ENCODE data around the gene ANKEF1. TPM values are rescaled to one million over a fixed set of nuclear protein-coding genes. Genes with fewer than 3 reads are reported as not detected.

The ANKEF1 gene
- polyA plus RNA-seq, 6 donors from 2014 or later = 1.2 to 6.0 (median 3.6) TPM

- peaks cover 8 to 17% (median 9%) of the 10 kb centered on the region in 3 donors for H3K4me1 Mint-ChIP-seq
- H3K4me3 Mint-ChIP-seq = no peak overlapping the region
- DNase-seq = no peak
- peaks cover 41 to 59% (median 53%) of the 10 kb centered on the region in 3 donors for H3K27me3 Mint-ChIP-seq
- peaks cover 0 to 2% (median 0%) of the 10 kb centered on the region in 7 donors for H3K9me3 Mint-ChIP-seq
- no peak for ATAC-seq (ENCODE audit: low read depth in 2 of 2)
- no peaks in the 10 kb centered on the region for H3K36me3 Mint-ChIP-seq
- H3K27ac Mint-ChIP-seq = no peak overlapping the region
Measured at GRCh38 chr20:10076126-10077080, 41.6 kb downstream of the ANKEF1 start.

DNA sequence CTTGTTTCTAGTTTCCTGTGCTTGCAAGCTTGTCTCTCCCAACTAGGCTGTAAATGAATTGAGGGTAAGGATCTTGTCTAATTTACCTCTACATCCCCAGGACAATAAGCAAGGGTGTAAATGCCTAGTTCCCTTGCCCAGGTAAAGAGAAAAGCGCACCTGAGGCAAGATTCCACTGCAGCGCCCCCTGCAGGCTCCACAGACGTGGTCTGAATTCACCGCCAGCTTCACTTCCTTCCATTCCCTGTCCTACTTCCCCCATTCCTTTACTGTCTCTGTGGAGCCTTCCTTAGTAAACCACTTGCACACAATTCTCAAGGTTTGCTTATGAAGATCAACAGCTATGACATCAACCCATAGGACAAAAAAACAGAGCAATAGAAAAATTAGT, 42.3 kb downstream of the ANKEF1 start:
- no peak for DNase-seq

GRCh38 chr20:10077886-10078285, 43.1 kb downstream of the ANKEF1 start:
- H3K27ac Mint-ChIP-seq = no peak overlapping the region
- no peak overlapping the region for H3K4me3 Mint-ChIP-seq
- peaks cover 0 to 2% (median 0%) of the 10 kb centered on the region in 7 donors for H3K9me3 Mint-ChIP-seq
- ATAC-seq (ENCODE audit: low read depth in 2 of 2) (no peak), DNase-seq (no peak)
- peaks cover 8 to 17% (median 9%) of the 10 kb centered on the region in 3 donors for H3K4me1 Mint-ChIP-seq
- no peaks in the 10 kb centered on the region for H3K36me3 Mint-ChIP-seq
- H3K27me3 Mint-ChIP-seq = peaks cover 41 to 55% (median 51%) of the 10 kb centered on the region in 3 donors

More for the DNA sequence above, 42.3 kb downstream of the ANKEF1 start:
- no peak overlapping the region for H3K27ac Mint-ChIP-seq
- H3K27me3 Mint-ChIP-seq = peaks cover 41 to 59% (median 53%) of the 10 kb centered on the region in 3 donors
- ATAC-seq (ENCODE audit: low read depth in 2 of 2) = no peak
- no peak overlapping the region for H3K4me3 Mint-ChIP-seq
- no peaks in the 10 kb centered on the region for H3K36me3 Mint-ChIP-seq
- H3K9me3 Mint-ChIP-seq = peaks cover 0 to 2% (median 0%) of the 10 kb centered on the region in 7 donors
- peaks cover 8 to 17% (median 9%) of the 10 kb centered on the region in 3 donors for H3K4me1 Mint-ChIP-seq

GRCh38 chr20:10078403-10078802, 43.6 kb downstream of the ANKEF1 start:
- no peak for DNase-seq
- H3K4me1 Mint-ChIP-seq = peaks cover 8 to 17% (median 9%) of the 10 kb centered on the region in 3 donors
- no peak overlapping the region for H3K4me3 Mint-ChIP-seq
- H3K27me3 Mint-ChIP-seq = peaks cover 41 to 55% (median 50%) of the 10 kb centered on the region in 3 donors
- peaks cover 0 to 2% (median 0%) of the 10 kb centered on the region in 7 donors for H3K9me3 Mint-ChIP-seq
- no peak for ATAC-seq (ENCODE audit: low read depth in 2 of 2)
- H3K36me3 Mint-ChIP-seq = no peaks in the 10 kb centered on the region
- H3K27ac Mint-ChIP-seq = no peak overlapping the region

- H3K4me3 Mint-ChIP-seq = no peak overlapping the region
- no peak for ATAC-seq (ENCODE audit: low read depth in 2 of 2)
- H3K27me3 Mint-ChIP-seq = peaks cover 34 to 47% (median 42%) of the 10 kb centered on the region in 3 donors
- peaks cover under 1 to 9% (median 1%) of the 10 kb centered on the region in 3 donors for H3K4me1 Mint-ChIP-seq
- no peak overlapping the region for H3K27ac Mint-ChIP-seq
- H3K9me3 Mint-ChIP-seq = peaks cover 0 to 2% (median 0%) of the 10 kb centered on the region in 7 donors
- H3K36me3 Mint-ChIP-seq = no peaks in the 10 kb centered on the region
- no peak for DNase-seq
Measured at GRCh38 chr20:10079964-10080363, 45.2 kb downstream of the ANKEF1 start.

GRCh38 chr20:10080574-10080973, 45.8 kb downstream of the ANKEF1 start:
- Mint-ChIP-seq H3K27ac (peak overlapping the region in 1 of 6 donors; percentile 24), H3K4me1 (peaks cover 0 to 9% (median 0%) of the 10 kb centered on the region in 3 donors), H3K27me3 (peaks cover 32 to 42% (median 36%) of the 10 kb centered on the region in 3 donors), H3K9me3 (peaks cover 0 to 2% (median 0%) of the 10 kb centered on the region in 7 donors), H3K36me3 (no peaks in the 10 kb centered on the region), H3K4me3 (no peak overlapping the region)
- ATAC-seq (ENCODE audit: low read depth in 2 of 2) (no peak), DNase-seq (no peak)

DNA sequence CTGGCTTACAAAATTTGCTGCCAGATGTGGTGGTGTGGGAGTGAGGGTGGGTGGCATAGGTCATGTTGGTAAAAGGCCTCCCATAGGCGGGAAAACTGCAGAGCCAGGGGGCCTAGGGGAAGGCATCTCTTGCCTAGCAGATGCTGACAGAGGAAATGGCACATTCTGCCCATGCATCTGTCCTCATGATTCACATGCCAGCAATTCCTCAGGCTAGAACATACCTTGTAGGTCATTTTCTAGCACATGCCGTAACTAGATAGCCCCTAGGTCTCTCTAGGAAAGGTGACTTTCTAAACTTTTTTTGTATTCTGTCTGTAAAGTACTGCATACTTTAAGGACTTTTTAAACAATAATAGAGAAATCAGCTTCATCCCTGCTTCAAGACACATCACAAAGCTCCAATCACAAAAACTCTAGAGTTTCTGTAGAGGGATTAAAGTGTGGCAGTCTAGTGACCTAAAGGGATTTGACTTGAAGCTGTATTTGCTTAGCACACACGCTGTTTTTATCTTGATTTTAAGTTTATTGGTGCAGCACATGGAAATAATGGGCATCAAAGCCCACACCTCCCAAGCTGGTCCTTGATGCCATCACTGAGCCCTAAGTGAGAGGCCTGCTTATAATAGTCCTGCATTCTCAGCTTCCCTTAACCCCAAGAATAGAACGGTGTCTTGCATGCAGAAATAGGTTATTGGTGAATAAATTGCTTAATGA, 55.2 kb downstream of the ANKEF1 start:
- no peak for DNase-seq
- no peak for ATAC-seq (ENCODE audit: low read depth in 2 of 2)
- Mint-ChIP-seq H3K27me3 (peaks cover 7 to 20% (median 16%) of the 10 kb centered on the region in 3 donors), H3K9me3 (no peaks in the 10 kb centered on the region), H3K36me3 (no peaks in the 10 kb centered on the region), H3K4me3 (no peak overlapping the region), H3K4me1 (no peaks in the 10 kb centered on the region), H3K27ac (no peak overlapping the region)

- peak; percentile 21 for DNase-seq
- peaks cover 12 to 20% (median 18%) of the 10 kb centered on the region in 3 donors for H3K27me3 Mint-ChIP-seq
- no peaks in the 10 kb centered on the region for H3K36me3 Mint-ChIP-seq
- H3K9me3 Mint-ChIP-seq = no peaks in the 10 kb centered on the region
- no peak overlapping the region for H3K27ac Mint-ChIP-seq
- no peak overlapping the region for H3K4me3 Mint-ChIP-seq
- peak in 1 of 2 donors; percentile 63 for ATAC-seq (ENCODE audit: low read depth in 2 of 2)
- no peaks in the 10 kb centered on the region for H3K4me1 Mint-ChIP-seq
Measured at GRCh38 chr20:10090588-10091166, 55.9 kb downstream of the ANKEF1 start.

GRCh38 chr20:10093087-10093591, 58.4 kb downstream of the ANKEF1 start:
- ATAC-seq (ENCODE audit: low read depth in 2 of 2) (no peak), DNase-seq (no peak)
- Mint-ChIP-seq H3K9me3 (peaks cover 0 to 10% (median 0%) of the 10 kb centered on the region in 7 donors), H3K4me3 (no peak overlapping the region), H3K27me3 (peaks cover 12 to 24% (median 20%) of the 10 kb centered on the region in 3 donors), H3K36me3 (no peaks in the 10 kb centered on the region), H3K27ac (no peak overlapping the region), H3K4me1 (no peaks in the 10 kb centered on the region)

DNA sequence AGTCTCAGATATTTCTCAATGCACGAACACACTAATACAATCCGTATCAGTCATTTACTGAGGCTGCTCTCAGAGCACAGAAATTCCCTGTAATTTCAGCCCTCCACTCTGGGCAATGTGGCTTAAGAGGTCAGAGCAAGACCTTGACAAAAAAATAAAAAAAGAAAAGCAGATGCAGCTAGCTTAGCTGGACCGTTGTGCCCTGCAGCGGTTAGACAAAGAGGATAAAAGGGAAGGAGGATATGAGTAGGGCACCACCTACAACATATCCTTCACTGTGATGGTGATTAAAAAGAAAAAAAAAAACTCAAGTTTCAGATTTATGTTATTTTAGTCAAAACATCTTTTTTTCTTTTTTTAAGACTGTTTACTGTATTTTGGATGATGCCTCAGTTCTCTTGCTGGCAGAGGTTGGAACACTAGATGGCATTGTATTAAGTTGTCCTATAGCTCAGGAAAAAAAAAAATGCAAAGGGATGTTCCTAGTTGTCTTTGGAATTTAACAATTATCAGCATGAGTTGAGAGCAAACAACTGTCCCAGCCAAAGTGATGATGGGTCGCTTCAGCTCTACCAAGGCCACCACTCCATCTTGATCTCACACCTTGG, 59.9 kb downstream of the ANKEF1 start:
- Mint-ChIP-seq H3K36me3 (no peaks in the 10 kb centered on the region), H3K4me3 (no peak overlapping the region), H3K27ac (no peak overlapping the region), H3K27me3 (peaks cover 12 to 28% (median 24%) of the 10 kb centered on the region in 3 donors), H3K4me1 (no peaks in the 10 kb centered on the region), H3K9me3 (peaks cover 0 to 16% (median 3%) of the 10 kb centered on the region in 7 donors)
- ATAC-seq (ENCODE audit: low read depth in 2 of 2) (no peak), DNase-seq (no peak)

GRCh38 chr20:10096790-10097189, 62.0 kb downstream of the ANKEF1 start:
- H3K4me3 Mint-ChIP-seq = no peak overlapping the region
- H3K9me3 Mint-ChIP-seq = peaks cover 0 to 17% (median 4%) of the 10 kb centered on the region in 7 donors
- peaks cover 12 to 28% (median 24%) of the 10 kb centered on the region in 3 donors for H3K27me3 Mint-ChIP-seq
- no peaks in the 10 kb centered on the region for H3K36me3 Mint-ChIP-seq
- no peak overlapping the region for H3K27ac Mint-ChIP-seq
- DNase-seq (no peak), ATAC-seq (ENCODE audit: low read depth in 2 of 2) (no peak)
- no peaks in the 10 kb centered on the region for H3K4me1 Mint-ChIP-seq

DNA sequence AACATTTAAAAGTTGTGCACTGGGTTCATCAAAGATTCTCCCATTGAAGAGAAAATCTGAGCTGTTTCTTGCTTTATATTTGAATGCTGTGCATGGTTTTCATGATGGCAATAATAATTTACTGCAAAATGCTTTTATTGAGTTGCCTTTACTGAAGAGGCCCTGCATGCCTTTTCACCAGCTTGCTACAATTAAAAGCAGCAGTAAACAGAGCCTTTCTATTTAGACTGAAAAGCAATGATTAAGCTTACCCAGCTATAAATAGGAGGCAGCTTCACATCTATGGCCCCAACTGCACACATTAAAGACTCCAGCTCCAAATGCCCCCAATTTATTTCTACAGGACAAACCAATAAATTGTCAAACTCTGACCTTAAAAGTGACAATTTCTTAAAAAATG, 70.3 kb downstream of the ANKEF1 start:
- H3K4me3 Mint-ChIP-seq = no peak overlapping the region
- H3K27me3 Mint-ChIP-seq = peaks cover 0 to 4% (median 4%) of the 10 kb centered on the region in 3 donors
- ATAC-seq (ENCODE audit: low read depth in 2 of 2) = no peak
- no peaks in the 10 kb centered on the region for H3K4me1 Mint-ChIP-seq
- H3K27ac Mint-ChIP-seq = no peak overlapping the region
- DNase-seq = no peak
- H3K36me3 Mint-ChIP-seq = peaks cover 9 to 10% of the 10 kb centered on the region in 2 donors
- peaks cover 6 to 20% (median 7%) of the 10 kb centered on the region in 7 donors for H3K9me3 Mint-ChIP-seq
